Immature natural killer cell (primary cell): ENCODE data around the gene C18orf63. TPM values are rescaled to one million over a fixed set of nuclear protein-coding genes. Genes with fewer than 3 reads are reported as not detected.

Source experiments
- DNase-seq, 3 donors: peaks; one replicate each; pipeline ENCODE4 v3.0.0; 2022; ENCODE audit warnings: mixed read lengths in 1 of 3
- H3K27ac Mint-ChIP-seq, 6 donors: one replicate each; pipeline ENCODE4 v1.8.0; 2020; ENCODE audit warnings: mixed read lengths in 6 of 6, mild to moderate bottlenecking in 5 of 6, inconsistent platforms in 4 of 6, moderate library complexity in 3 of 6
- H3K27me3 Mint-ChIP-seq, 3 donors: one replicate each; pipeline ENCODE4 v1.8.0; 2020 to 2021; ENCODE audit warnings: low read depth in 3 of 3, mild to moderate bottlenecking in 3 of 3, mixed read lengths in 3 of 3, moderate library complexity in 3 of 3, inconsistent platforms in 1 of 3
- H3K36me3 Mint-ChIP-seq, 3 donors: one replicate each; pipeline ENCODE4 v1.8.0; 2020; ENCODE audit warnings: mixed read lengths in 3 of 3, inconsistent platforms in 2 of 3, mild to moderate bottlenecking in 2 of 3
- H3K4me1 Mint-ChIP-seq, 2 donors: one replicate each; pipeline ENCODE4 v1.8.0; 2020; ENCODE audit warnings: inconsistent platforms in 2 of 2, mild to moderate bottlenecking in 2 of 2, mixed read lengths in 2 of 2, moderate library complexity in 1 of 2
- H3K4me3 Mint-ChIP-seq, 5 donors: one replicate each; pipeline ENCODE4 v1.8.0; 2020; ENCODE audit warnings: mild to moderate bottlenecking in 5 of 5, mixed read lengths in 5 of 5, inconsistent platforms in 3 of 5, moderate library complexity in 3 of 5
- H3K9me3 Mint-ChIP-seq, 6 donors: one replicate each; pipeline ENCODE4 v1.8.0; 2020; ENCODE audit warnings: mild to moderate bottlenecking in 6 of 6, mixed read lengths in 6 of 6, inconsistent platforms in 4 of 6, moderate library complexity in 3 of 6
- polyA plus RNA-seq, 3 donors: library from polyadenylated mRNA; unstranded; fragments of 300-500 nt; fragmentation: Illumina TruSeq; gene quantifications; one replicate each; pipeline ENCODE4 v1.2.3, GENCODE V29; 2021

The C18orf63 gene
- polyA plus RNA-seq, 3 donors from 2014 or later = not detected

- no peak overlapping the region for H3K27ac Mint-ChIP-seq
- peaks cover 0 to 2% (median 1%) of the 10 kb centered on the region in 3 donors for H3K27me3 Mint-ChIP-seq
- H3K4me1 Mint-ChIP-seq = peaks cover 0 to 12% of the 10 kb centered on the region in 2 donors
- H3K36me3 Mint-ChIP-seq = peaks cover 0 to 3% (median 0%) of the 10 kb centered on the region in 3 donors
- DNase-seq = no peak
- peaks cover 0 to 2% (median 0%) of the 10 kb centered on the region in 6 donors for H3K9me3 Mint-ChIP-seq
- no peak overlapping the region for H3K4me3 Mint-ChIP-seq
These were observed 65.3 kb downstream of the C18orf63 start for GRCh38 chr18:74380916-74381315.

GRCh38 chr18:74381621-74382295 lies 66.1 kb downstream of the C18orf63 start:
- Mint-ChIP-seq H3K27me3 (no peaks in the 10 kb centered on the region), H3K4me3 (no peak overlapping the region), H3K27ac (no peak overlapping the region), H3K4me1 (peaks cover 0 to 12% of the 10 kb centered on the region in 2 donors), H3K36me3 (peaks cover 0 to 3% (median 0%) of the 10 kb centered on the region in 3 donors), H3K9me3 (peaks cover 0 to 2% (median 0%) of the 10 kb centered on the region in 6 donors)
- DNase-seq = no peak

- Mint-ChIP-seq H3K4me3 (no peak overlapping the region), H3K27me3 (no peaks in the 10 kb centered on the region), H3K9me3 (peaks cover 0 to 2% (median 0%) of the 10 kb centered on the region in 6 donors), H3K27ac (no peak overlapping the region), H3K36me3 (peaks cover 0 to 3% (median 0%) of the 10 kb centered on the region in 3 donors), H3K4me1 (peaks cover 0 to 12% of the 10 kb centered on the region in 2 donors)
- no peak for DNase-seq
These were observed 66.9 kb downstream of the C18orf63 start for GRCh38 chr18:74382481-74383017.

GRCh38 chr18:74387383-74387782 lies 71.7 kb downstream of the C18orf63 start:
- no peak overlapping the region for H3K4me3 Mint-ChIP-seq
- DNase-seq = no peak
- no peak overlapping the region for H3K27ac Mint-ChIP-seq
- H3K9me3 Mint-ChIP-seq = no peaks in the 10 kb centered on the region
- peaks cover 0 to 5% (median 2%) of the 10 kb centered on the region in 3 donors for H3K27me3 Mint-ChIP-seq
- H3K36me3 Mint-ChIP-seq = no peaks in the 10 kb centered on the region
- H3K4me1 Mint-ChIP-seq = no peaks in the 10 kb centered on the region

GRCh38 chr18:74388227-74388626 lies 72.6 kb downstream of the C18orf63 start:
- Mint-ChIP-seq H3K9me3 (no peaks in the 10 kb centered on the region), H3K27me3 (peaks cover 2 to 5% (median 2%) of the 10 kb centered on the region in 3 donors), H3K4me3 (no peak overlapping the region), H3K4me1 (no peaks in the 10 kb centered on the region), H3K36me3 (no peaks in the 10 kb centered on the region), H3K27ac (no peak overlapping the region)
- no peak for DNase-seq

- Mint-ChIP-seq H3K27ac (no peak overlapping the region), H3K4me3 (no peak overlapping the region), H3K36me3 (no peaks in the 10 kb centered on the region), H3K4me1 (no peaks in the 10 kb centered on the region), H3K27me3 (peaks cover 2 to 8% (median 5%) of the 10 kb centered on the region in 3 donors), H3K9me3 (no peaks in the 10 kb centered on the region)
- no peak for DNase-seq
These were observed 73.7 kb downstream of the C18orf63 start for GRCh38 chr18:74389171-74389927.

GRCh38 chr18:74389991-74390390 lies 74.4 kb downstream of the C18orf63 start:
- no peak for DNase-seq
- Mint-ChIP-seq H3K4me1 (no peaks in the 10 kb centered on the region), H3K27ac (no peak overlapping the region), H3K9me3 (no peaks in the 10 kb centered on the region), H3K27me3 (peaks cover 2 to 8% (median 5%) of the 10 kb centered on the region in 3 donors), H3K4me3 (no peak overlapping the region), H3K36me3 (no peaks in the 10 kb centered on the region)

GRCh38 chr18:74390900-74391299 lies 75.3 kb downstream of the C18orf63 start:
- Mint-ChIP-seq H3K9me3 (no peaks in the 10 kb centered on the region), H3K4me3 (no peak overlapping the region), H3K27me3 (peaks cover 2 to 8% (median 5%) of the 10 kb centered on the region in 3 donors), H3K36me3 (no peaks in the 10 kb centered on the region), H3K27ac (no peak overlapping the region), H3K4me1 (no peaks in the 10 kb centered on the region)
- no peak for DNase-seq

GRCh38 chr18:74392323-74392722 lies 76.7 kb downstream of the C18orf63 start:
- Mint-ChIP-seq H3K4me1 (no peaks in the 10 kb centered on the region), H3K27ac (no peak overlapping the region), H3K27me3 (peaks cover 2 to 13% (median 7%) of the 10 kb centered on the region in 3 donors), H3K4me3 (no peak overlapping the region), H3K36me3 (no peaks in the 10 kb centered on the region), H3K9me3 (no peaks in the 10 kb centered on the region)
- DNase-seq = no peak

- H3K36me3 Mint-ChIP-seq = no peaks in the 10 kb centered on the region
- no peaks in the 10 kb centered on the region for H3K9me3 Mint-ChIP-seq
- DNase-seq = no peak
- H3K27ac Mint-ChIP-seq = no peak overlapping the region
- no peak overlapping the region for H3K4me3 Mint-ChIP-seq
- H3K4me1 Mint-ChIP-seq = no peaks in the 10 kb centered on the region
- peaks cover 0 to 12% (median 7%) of the 10 kb centered on the region in 3 donors for H3K27me3 Mint-ChIP-seq
These were observed 79.4 kb downstream of the C18orf63 start for GRCh38 chr18:74395006-74395405.

GRCh38 chr18:74395648-74396154 lies 80.1 kb downstream of the C18orf63 start:
- Mint-ChIP-seq H3K36me3 (no peaks in the 10 kb centered on the region), H3K4me3 (no peak overlapping the region), H3K9me3 (no peaks in the 10 kb centered on the region), H3K27me3 (peaks cover 0 to 12% (median 9%) of the 10 kb centered on the region in 3 donors), H3K27ac (no peak overlapping the region), H3K4me1 (no peaks in the 10 kb centered on the region)
- DNase-seq = no peak

- H3K27ac Mint-ChIP-seq = no peak overlapping the region
- no peak for DNase-seq
- H3K36me3 Mint-ChIP-seq = no peaks in the 10 kb centered on the region
- H3K27me3 Mint-ChIP-seq = peaks cover 0 to 10% (median 9%) of the 10 kb centered on the region in 3 donors
- H3K4me1 Mint-ChIP-seq = no peaks in the 10 kb centered on the region
- no peaks in the 10 kb centered on the region for H3K9me3 Mint-ChIP-seq
- no peak overlapping the region for H3K4me3 Mint-ChIP-seq
These were observed 80.8 kb downstream of the C18orf63 start for GRCh38 chr18:74396171-74397169.

- H3K4me1 Mint-ChIP-seq = no peaks in the 10 kb centered on the region
- H3K9me3 Mint-ChIP-seq = no peaks in the 10 kb centered on the region
- no peak overlapping the region for H3K4me3 Mint-ChIP-seq
- no peak for DNase-seq
- no peak overlapping the region for H3K27ac Mint-ChIP-seq
- H3K36me3 Mint-ChIP-seq = no peaks in the 10 kb centered on the region
- H3K27me3 Mint-ChIP-seq = peaks cover 0 to 10% (median 9%) of the 10 kb centered on the region in 3 donors
These were observed 81.9 kb downstream of the C18orf63 start for GRCh38 chr18:74397572-74397971.
